Mesothelial cell of epicardium (in vitro differentiated cells): ENCODE results near the gene ANKS3. TPM values are rescaled to one million over a fixed set of nuclear protein-coding genes. Genes with fewer than 3 reads are reported as not detected.

Source experiments
- DNase-seq, 2 experiments: peaks; one replicate each; pipeline ENCODE4 v3.0.0; 2021; ENCODE audit warnings: low spot score in 2 of 2; ENCODE audit not compliant: unreplicated experiment in 2 of 2
- H3K27ac Mint-ChIP-seq: 2 replicates; pipeline ENCODE4 v1.8.0; 2021; ENCODE audit warnings: mixed read lengths
- H3K27me3 Mint-ChIP-seq: 2 replicates; pipeline ENCODE4 v1.8.0; 2021; ENCODE audit warnings: low read depth, mixed read lengths
- H3K36me3 Mint-ChIP-seq: 2 replicates; pipeline ENCODE4 v1.8.0; 2021; ENCODE audit warnings: mixed read lengths
- H3K4me1 Mint-ChIP-seq: 2 replicates; pipeline ENCODE4 v1.8.0; 2021; ENCODE audit warnings: mixed read lengths
- H3K4me3 Mint-ChIP-seq: 2 replicates; pipeline ENCODE4 v1.8.0; 2021; ENCODE audit warnings: mild to moderate bottlenecking, moderate library complexity, mixed read lengths
- H3K9me3 Mint-ChIP-seq: 2 replicates; pipeline ENCODE4 v1.8.0; 2021; ENCODE audit warnings: mixed read lengths
- total RNA-seq: library from RNA; stranded (reverse); gene quantifications from 3 replicates; pipeline ENCODE4 v1.2.1, GENCODE V29; 2021
- TF ChIP-seq, protein P1 (sequence below): fragments of 200-600 bp; sonication (generic); IDR thresholded peaks from one replicate; pipeline ENCODE4 v1.5.0; 2021; ENCODE audit warnings: antibody characterized with exemption; ENCODE audit not compliant: unreplicated experiment

Gene ANKS3
- total RNA-seq, 1 donor from 2014 or later = 45.8 TPM

- H3K4me1 Mint-ChIP-seq = peaks cover 3% of the 10 kb centered on the region
- no peaks in the 10 kb centered on the region for H3K27me3 Mint-ChIP-seq
- H3K27ac Mint-ChIP-seq = peak overlapping the region; percentile 30
- H3K4me3 Mint-ChIP-seq = peak overlapping the region; percentile 31
- H3K36me3 Mint-ChIP-seq = peaks cover 9% of the 10 kb centered on the region
- H3K9me3 Mint-ChIP-seq = no peaks in the 10 kb centered on the region
- DNase-seq = no peak
- TF ChIP-seq, protein P1, sequence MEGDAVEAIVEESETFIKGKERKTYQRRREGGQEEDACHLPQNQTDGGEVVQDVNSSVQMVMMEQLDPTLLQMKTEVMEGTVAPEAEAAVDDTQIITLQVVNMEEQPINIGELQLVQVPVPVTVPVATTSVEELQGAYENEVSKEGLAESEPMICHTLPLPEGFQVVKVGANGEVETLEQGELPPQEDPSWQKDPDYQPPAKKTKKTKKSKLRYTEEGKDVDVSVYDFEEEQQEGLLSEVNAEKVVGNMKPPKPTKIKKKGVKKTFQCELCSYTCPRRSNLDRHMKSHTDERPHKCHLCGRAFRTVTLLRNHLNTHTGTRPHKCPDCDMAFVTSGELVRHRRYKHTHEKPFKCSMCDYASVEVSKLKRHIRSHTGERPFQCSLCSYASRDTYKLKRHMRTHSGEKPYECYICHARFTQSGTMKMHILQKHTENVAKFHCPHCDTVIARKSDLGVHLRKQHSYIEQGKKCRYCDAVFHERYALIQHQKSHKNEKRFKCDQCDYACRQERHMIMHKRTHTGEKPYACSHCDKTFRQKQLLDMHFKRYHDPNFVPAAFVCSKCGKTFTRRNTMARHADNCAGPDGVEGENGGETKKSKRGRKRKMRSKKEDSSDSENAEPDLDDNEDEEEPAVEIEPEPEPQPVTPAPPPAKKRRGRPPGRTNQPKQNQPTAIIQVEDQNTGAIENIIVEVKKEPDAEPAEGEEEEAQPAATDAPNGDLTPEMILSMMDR = no peak
Observed at GRCh38 chr16:4696905-4697847, 36.9 kb downstream of the ANKS3 start.

- Mint-ChIP-seq H3K36me3 (peaks cover 9% of the 10 kb centered on the region), H3K27me3 (no peaks in the 10 kb centered on the region), H3K9me3 (no peaks in the 10 kb centered on the region), H3K4me3 (peak overlapping the region; percentile 77), H3K27ac (peak overlapping the region; percentile 30), H3K4me1 (peaks cover 3% of the 10 kb centered on the region)
- no peak for DNase-seq
- TF ChIP-seq, protein P1 = no peak
Observed at GRCh38 chr16:4696172-4696904, 37.7 kb downstream of the ANKS3 start.

GRCh38 chr16:4695473-4696171 lies 38.4 kb downstream of the ANKS3 start:
- Mint-ChIP-seq H3K4me3 (peak overlapping the region; percentile 77), H3K4me1 (peaks cover 3% of the 10 kb centered on the region), H3K36me3 (peaks cover 9% of the 10 kb centered on the region), H3K27ac (no peak overlapping the region), H3K9me3 (no peaks in the 10 kb centered on the region), H3K27me3 (no peaks in the 10 kb centered on the region)
- TF ChIP-seq, protein P1 = no peak
- DNase-seq = no peak

GRCh38 chr16:4694642-4695451 lies 39.2 kb downstream of the ANKS3 start:
- Mint-ChIP-seq H3K9me3 (no peaks in the 10 kb centered on the region), H3K27ac (peak overlapping the region; percentile 87), H3K27me3 (no peaks in the 10 kb centered on the region), H3K36me3 (peaks cover 11% of the 10 kb centered on the region), H3K4me1 (peaks cover 3% of the 10 kb centered on the region), H3K4me3 (peak overlapping the region; percentile 77)
- TF ChIP-seq, protein P1 = no peak
- no peak for DNase-seq
